Measurements from ENCODE around the gene FOXJ2. TPM values are rescaled to one million over a fixed set of nuclear protein-coding genes. Genes with fewer than 3 reads are reported as not detected.

Gene FOXJ2
- total RNA-seq, 2 donors from 2014 or later: 15.4 to 27.8 TPM

GRCh38 chr12:8036346-8036745, 3.8 kb downstream of the FOXJ2 start:
- H3K9me3 ChIP-seq: no peaks in the 10 kb centered on the region
- intact Hi-C loops (cut with DNase I): no loop called here
- 51% methylated on average over 8 of the region's 8 CpGs for WGBS
- no peak overlapping the region for H3K27ac ChIP-seq
- TF ChIP-seq CTCF (IDR thresholded peaks at IDR 0.05) (no peak), POLR2AphosphoS5 (IDR thresholded peaks at IDR 0.05) (no peak), POLR2A (IDR thresholded peaks at IDR 0.05) (no peak)
- H3K4me3 ChIP-seq: no peak overlapping the region
- H3K27me3 ChIP-seq (replicated peaks; ENCODE audit: insufficient read depth): no peaks in the 10 kb centered on the region
- H3K4me1 ChIP-seq (replicated peaks): peaks cover 28% of the 10 kb centered on the region
- DNase-seq (ENCODE audit: low spot score): no peak
- no peaks in the 10 kb centered on the region for H3K36me3 ChIP-seq

- no peak for DNase-seq (ENCODE audit: low spot score)
- no peak for TF ChIP-seq CTCF (IDR thresholded peaks at IDR 0.05)
- no peak for TF ChIP-seq POLR2AphosphoS5 (IDR thresholded peaks at IDR 0.05)
- TF ChIP-seq POLR2A (IDR thresholded peaks at IDR 0.05): no peak
- 36% methylated on average over 6 of the region's 6 CpGs for WGBS
- Histone ChIP-seq H3K27ac (peak overlapping the region; percentile 17 to 45), H3K27me3 (replicated peaks; ENCODE audit: insufficient read depth) (no peaks in the 10 kb centered on the region), H3K36me3 (no peaks in the 10 kb centered on the region), H3K4me1 (replicated peaks) (peaks cover 28% of the 10 kb centered on the region), H3K9me3 (no peaks in the 10 kb centered on the region), H3K4me3 (no peak overlapping the region)
- intact Hi-C loops (cut with DNase I): no loop called here
Measured at GRCh38 chr12:8037046-8037663, 4.6 kb downstream of the FOXJ2 start.

GRCh38 chr12:8037947-8038346, 5.4 kb downstream of the FOXJ2 start:
- H3K36me3 ChIP-seq: no peaks in the 10 kb centered on the region
- peaks cover 28% of the 10 kb centered on the region for H3K4me1 ChIP-seq (replicated peaks)
- no peak overlapping the region for H3K4me3 ChIP-seq
- H3K27ac ChIP-seq: peak overlapping the region; percentile 17 to 45
- WGBS: 32% methylated on average over 6 of the region's 6 CpGs
- H3K27me3 ChIP-seq (replicated peaks; ENCODE audit: insufficient read depth): no peaks in the 10 kb centered on the region
- H3K9me3 ChIP-seq: no peaks in the 10 kb centered on the region
- DNase-seq (ENCODE audit: low spot score): no peak
- no peak for TF ChIP-seq POLR2A (IDR thresholded peaks at IDR 0.05)
- no peak for TF ChIP-seq POLR2AphosphoS5 (IDR thresholded peaks at IDR 0.05)
- TF ChIP-seq CTCF (IDR thresholded peaks at IDR 0.05): no peak
- intact Hi-C loops (cut with DNase I): no loop called here

- DNase-seq (ENCODE audit: low spot score): peak; percentile 82
- peak; percentile 80 for TF ChIP-seq POLR2AphosphoS5 (IDR thresholded peaks at IDR 0.05)
- TF ChIP-seq CTCF (IDR thresholded peaks at IDR 0.05): no peak
- TF ChIP-seq POLR2A (IDR thresholded peaks at IDR 0.05): peak; percentile 32
- peak overlapping the region in 1 of 2 donors; percentile 0 for H3K4me3 ChIP-seq
- intact Hi-C loops (cut with DNase I): no loop called here
- H3K27me3 ChIP-seq (replicated peaks; ENCODE audit: insufficient read depth): no peaks in the 10 kb centered on the region
- WGBS: 8% methylated on average over 13 of the region's 13 CpGs
- H3K36me3 ChIP-seq: no peaks in the 10 kb centered on the region
- H3K4me1 ChIP-seq (replicated peaks): peaks cover 27% of the 10 kb centered on the region
- peak overlapping the region; percentile 17 to 45 for H3K27ac ChIP-seq
- no peaks in the 10 kb centered on the region for H3K9me3 ChIP-seq
Measured at GRCh38 chr12:8038659-8039114, 6.2 kb downstream of the FOXJ2 start.

GRCh38 chr12:8040791-8041190, 8.3 kb downstream of the FOXJ2 start:
- WGBS: 84% methylated on average over 1 of the region's 1 CpG

More at GRCh38 chr12:8040791-8041190, 8.3 kb downstream of the FOXJ2 start:
- Histone ChIP-seq H3K4me1 (replicated peaks) (peaks cover 9% of the 10 kb centered on the region), H3K36me3 (peaks cover 0 to 5% of the 10 kb centered on the region in 2 donors), H3K27ac (no peak overlapping the region), H3K4me3 (no peak overlapping the region), H3K9me3 (no peaks in the 10 kb centered on the region), H3K27me3 (replicated peaks; ENCODE audit: insufficient read depth) (no peaks in the 10 kb centered on the region)
- no peak for DNase-seq (ENCODE audit: low spot score)
- TF ChIP-seq POLR2A (IDR thresholded peaks at IDR 0.05) (no peak), POLR2AphosphoS5 (IDR thresholded peaks at IDR 0.05) (no peak), CTCF (IDR thresholded peaks at IDR 0.05) (no peak)
- intact Hi-C loops (cut with DNase I): no loop called here
